ENCODE data around the gene CELF5. TPM values are rescaled to one million over a fixed set of nuclear protein-coding genes. Genes with fewer than 3 reads are reported as not detected.
A peak's percentile ranks its signal among the peaks of the same experiment; 100 is the strongest.

The CELF5 gene
- total and polyA plus RNA-seq, 9 of the 15 experiments (the other 6 are each of a cell fraction or from before 2014, with no cell fraction given): 0.01 to 0.56 (median 0.22) TPM

GRCh38 chr19:3185461-3186159, 38.9 kb upstream of the CELF5 start, which contains the start of gene NCLN (continued):
- TF ChIP-seq TFAP4 (CRISPR knock-in tag; IDR thresholded peaks at IDR 0.05; ENCODE audit: borderline replicate concordance): peak; percentile 60; the same call in 1 of the 2 replicates
- no peak for TF ChIP-seq STAG1 (CRISPR knock-in tag; IDR thresholded peaks at IDR 0.05; ENCODE audit: borderline replicate concordance)
- TF ChIP-seq ZHX1 (conservative IDR thresholded peaks at IDR 0.05; ENCODE audit: low read length): no peak
- no peak for TF ChIP-seq RBM22 (IDR thresholded peaks at IDR 0.05; ENCODE audit: low read depth, low read length, poor library complexity, severe bottlenecking)
- TF ChIP-seq ZNF79 (CRISPR knock-in tag; IDR thresholded peaks at IDR 0.05; ENCODE audit: low read depth): no peak
- no peak for TF ChIP-seq RNF219 (CRISPR knock-in tag; IDR thresholded peaks at IDR 0.05)
- TF ChIP-seq CCNT2 (IDR thresholded peaks at IDR 0.05; ENCODE audit: borderline replicate concordance, extremely low read depth, insufficient read length, low read depth, low read length): peak; percentile 44
- TF ChIP-seq REST (IDR thresholded peaks at IDR 0.05; ENCODE audit: borderline replicate concordance): peak; percentile 37
- 0 out of 2 replicates have a peak, but pooled peaks have one; percentile 53 for TF ChIP-seq REST (CRISPR knock-in tag; IDR thresholded peaks at IDR 0.05; ENCODE audit: low read depth)

Measured in K562 (cell line).